ENCODE data around the gene TENT5A.

Gene TENT5A

GRCh38 chr6:81700414-81700813 lies 52.1 kb downstream of the TENT5A start:
- no peak for DNase-seq

- no peak for DNase-seq
These were observed 54.9 kb downstream of the TENT5A start for GRCh38 chr6:81697559-81697958.

GRCh38 chr6:81696524-81696923 lies 56.0 kb downstream of the TENT5A start:
- DNase-seq: no peak
